HG03097 (cell line): ENCODE results near the gene GAB4.
"Not testable (repeated sequence)": the region's sequence is repeated elsewhere in the genome, so short reads cannot be mapped to it uniquely, and the experiment has no call there.

Source experiments
- ATAC-seq: cut with Tn5 transposase; IDR thresholded peaks from one replicate; pipeline ENCODE4 v1.9.1; 2021; ENCODE audit not compliant: unreplicated experiment, low FRiP score

Gene GAB4, protein sequence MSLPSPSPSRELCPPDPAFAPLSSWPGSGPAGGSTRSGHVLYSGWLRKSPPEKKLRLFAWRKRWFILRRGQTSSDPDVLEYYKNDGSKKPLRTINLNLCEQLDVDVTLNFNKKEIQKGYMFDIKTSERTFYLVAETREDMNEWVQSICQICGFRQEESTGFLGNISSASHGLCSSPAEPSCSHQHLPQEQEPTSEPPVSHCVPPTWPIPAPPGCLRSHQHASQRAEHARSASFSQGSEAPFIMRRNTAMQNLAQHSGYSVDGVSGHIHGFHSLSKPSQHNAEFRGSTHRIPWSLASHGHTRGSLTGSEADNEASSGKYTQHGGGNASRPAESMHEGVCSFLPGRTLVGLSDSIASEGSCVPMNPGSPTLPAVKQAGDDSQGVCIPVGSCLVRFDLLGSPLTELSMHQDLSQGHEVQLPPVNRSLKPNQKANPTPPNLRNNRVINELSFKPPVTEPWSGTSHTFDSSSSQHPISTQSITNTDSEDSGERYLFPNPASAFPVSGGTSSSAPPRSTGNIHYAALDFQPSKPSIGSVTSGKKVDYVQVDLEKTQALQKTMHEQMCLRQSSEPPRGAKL

GRCh38 chr22:17007852-17008731 lies at the start of gene GAB4:
TSS of gene GAB4 (minus strand) at chr22:17008222. CDS start at chr22:17008114, 108 bp downstream.
- no peak for ATAC-seq

- no peak for ATAC-seq
Measured at GRCh38 chr22:17056807-17057206, 48.8 kb upstream of the GAB4 start.

GRCh38 chr22:17056058-17056457 lies 48.0 kb upstream of the GAB4 start:
- ATAC-seq, result no peak

DNA sequence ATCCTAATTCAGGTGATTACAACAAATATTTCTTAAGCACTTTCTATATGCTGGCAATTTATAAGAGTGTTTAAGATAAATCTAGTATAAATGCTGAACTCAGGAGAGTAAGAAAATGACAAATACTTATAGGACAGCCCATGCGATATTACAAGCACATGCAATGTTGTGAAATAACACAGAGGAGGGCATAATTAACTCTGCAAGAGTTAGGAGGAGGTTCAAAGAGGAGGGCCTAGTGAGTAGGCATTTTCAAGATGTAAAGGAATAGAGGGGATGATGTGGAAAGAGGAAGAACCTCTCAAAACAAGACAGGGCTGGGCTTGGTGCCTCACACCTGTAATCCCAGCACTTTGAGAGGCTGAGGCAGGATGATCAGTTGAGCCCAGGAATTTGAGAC lies 39.6 kb upstream of the GAB4 start:
- ATAC-seq, result no peak

DNA sequence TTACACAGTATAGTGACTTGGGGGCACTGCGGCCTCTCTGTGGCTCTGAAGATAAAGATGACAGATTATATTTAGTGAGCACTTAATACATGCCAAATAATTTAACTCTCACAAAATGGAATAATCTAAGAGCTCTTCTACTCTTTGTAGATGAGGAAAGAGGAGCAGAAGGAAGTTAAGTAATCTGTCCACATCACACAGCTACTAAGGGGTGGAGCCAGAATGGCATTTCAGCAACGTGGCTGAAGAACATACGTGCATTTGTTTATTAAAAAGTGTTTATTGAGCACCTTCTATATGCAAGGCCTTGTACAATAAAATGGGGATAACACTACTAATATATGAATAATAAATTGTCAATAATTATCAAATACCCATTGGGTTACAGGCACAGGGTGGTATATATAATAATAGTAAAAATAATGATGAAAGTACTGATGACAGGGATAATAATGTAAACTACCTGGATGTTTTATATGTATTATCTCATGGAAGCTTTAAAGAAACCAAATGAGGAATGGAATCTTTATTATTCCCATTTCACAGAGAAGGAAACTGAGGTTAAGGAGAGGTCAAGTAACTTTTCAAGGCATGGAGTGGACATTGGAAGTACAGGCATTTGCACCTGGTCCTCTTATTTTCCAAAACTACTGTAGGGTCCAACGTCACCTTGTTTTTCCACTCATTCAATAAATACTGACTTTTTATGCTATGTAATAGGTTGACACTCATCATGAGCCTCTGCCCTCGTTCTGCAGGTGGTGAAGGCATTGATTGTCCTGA lies 38.7 kb upstream of the GAB4 start:
- ATAC-seq, result no peak

DNA sequence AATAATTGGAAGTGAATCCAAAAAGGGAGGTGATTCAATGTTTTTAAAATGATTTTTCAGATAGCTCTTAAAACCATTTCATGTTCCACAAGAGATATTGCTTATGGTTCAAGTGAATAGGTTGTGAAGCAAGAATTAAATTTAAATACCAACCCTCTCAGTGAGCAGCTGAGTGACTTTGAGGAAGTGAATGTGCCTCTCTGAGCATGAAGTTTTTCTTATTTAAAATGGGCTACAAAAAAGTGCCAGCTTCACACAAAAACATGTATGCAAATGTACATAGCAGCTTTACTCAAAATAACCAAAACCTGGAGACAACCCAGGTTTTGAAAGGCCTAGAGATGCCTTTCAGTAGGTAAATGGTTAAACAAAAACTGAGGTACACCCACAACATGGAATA lies 35.5 kb upstream of the GAB4 start:
- no peak for ATAC-seq

DNA sequence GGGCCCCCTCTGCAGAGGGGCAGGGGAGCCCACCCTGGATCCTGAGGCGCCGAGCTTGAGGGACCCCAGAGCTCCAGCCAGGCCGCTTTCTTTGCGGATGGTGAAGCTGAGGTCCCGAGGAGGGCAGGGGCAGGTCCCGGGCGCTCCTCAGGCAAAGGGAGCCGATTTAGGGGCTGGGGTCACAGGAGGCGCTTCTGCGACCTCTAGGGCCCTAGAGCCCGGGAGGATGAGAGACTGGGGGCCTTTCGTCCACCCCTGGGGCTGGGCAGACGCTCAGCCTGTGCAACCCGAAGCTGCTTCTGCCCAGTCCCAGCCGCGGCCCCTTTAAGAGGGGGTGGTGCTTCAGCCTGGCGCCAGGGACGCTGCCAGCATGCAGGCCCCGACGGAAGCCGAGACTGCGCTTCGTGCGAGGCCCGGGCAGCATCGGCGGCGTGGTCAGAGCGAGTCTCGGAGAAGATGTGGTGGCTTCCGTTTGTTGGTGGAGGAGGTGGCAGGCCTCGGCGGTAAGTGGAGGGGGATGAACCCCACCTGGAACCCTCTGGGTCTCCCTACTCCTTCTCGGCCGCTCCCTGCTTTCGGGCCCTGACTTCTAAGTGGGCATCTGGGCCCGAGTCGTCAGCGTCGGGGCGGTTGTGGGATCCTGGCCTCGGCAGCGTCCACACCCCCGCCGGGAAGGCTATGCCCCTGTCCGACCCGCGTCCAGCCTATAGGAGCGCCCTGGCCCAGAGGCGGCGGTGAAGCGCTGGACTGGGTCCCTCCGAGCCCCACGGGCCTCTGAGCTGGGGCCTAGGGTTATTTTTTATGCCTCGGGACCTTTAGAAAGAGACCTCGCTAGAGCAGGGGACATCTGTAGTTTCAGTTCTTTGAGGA lies 29.1 kb upstream of the GAB4 start:
- ATAC-seq, result not testable (repeated sequence)

DNA sequence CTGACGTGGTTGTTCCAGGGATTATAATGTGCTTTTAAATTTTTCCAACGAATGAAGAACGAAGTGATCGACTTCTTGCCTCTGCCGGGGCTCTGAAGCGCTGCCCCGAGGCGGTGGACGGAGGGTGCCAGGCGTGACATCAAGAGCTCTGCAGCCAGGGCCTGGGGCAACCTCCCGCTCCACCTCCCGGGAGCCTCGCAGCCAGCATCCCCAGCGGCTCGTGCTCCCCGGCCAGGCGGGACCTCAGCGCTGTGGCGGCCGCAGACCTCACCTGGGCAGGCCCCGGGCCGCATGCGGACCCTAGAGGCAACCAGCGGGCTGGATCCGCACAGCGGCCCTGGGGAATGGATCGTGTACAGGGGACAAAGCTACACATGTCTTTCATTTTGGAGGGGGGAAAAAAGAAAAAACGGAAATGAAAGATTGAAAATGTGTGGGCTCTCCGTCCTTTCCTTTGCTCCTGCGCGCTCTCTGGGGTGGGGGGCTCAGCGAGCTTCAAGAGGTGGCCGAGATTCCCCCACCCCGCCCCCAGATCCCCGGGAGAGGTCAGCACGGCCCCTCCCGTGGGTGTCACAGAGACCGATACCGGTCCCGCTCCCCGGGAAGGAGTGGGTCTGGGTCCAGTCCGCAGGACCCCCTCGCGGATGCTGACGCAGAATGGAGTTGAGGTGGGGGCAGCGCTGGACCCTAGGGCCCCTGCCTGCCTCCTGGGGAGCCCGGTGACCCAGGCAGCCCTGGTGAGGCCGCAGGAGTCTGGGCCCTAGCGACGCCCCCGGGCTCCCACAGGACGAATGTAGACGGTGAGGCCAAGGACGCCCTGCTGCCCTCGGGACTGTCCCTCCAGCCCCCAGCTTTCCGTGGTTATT lies 28.2 kb upstream of the GAB4 start:
- not testable (repeated sequence) for ATAC-seq

DNA sequence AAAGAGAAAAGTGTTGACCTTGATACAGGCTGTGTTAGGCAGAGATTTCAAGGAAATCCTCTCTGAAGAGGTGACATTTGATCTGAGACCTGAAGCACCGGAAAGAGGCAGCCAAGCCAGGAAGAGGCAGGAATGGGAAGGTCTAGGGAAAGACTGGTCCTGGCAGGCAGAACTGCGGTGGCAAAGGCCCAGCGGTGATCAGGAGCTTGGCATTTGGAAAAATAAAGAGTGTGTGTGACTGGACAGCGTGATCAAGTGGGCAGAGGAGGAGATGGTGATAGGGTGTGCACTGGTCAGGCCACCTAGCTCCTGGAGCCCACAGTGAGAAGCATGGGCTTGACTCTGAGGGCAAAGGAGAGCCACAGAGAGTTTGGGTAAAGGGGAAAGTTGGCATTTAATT lies 27.2 kb upstream of the GAB4 start:
- ATAC-seq, result no peak

DNA sequence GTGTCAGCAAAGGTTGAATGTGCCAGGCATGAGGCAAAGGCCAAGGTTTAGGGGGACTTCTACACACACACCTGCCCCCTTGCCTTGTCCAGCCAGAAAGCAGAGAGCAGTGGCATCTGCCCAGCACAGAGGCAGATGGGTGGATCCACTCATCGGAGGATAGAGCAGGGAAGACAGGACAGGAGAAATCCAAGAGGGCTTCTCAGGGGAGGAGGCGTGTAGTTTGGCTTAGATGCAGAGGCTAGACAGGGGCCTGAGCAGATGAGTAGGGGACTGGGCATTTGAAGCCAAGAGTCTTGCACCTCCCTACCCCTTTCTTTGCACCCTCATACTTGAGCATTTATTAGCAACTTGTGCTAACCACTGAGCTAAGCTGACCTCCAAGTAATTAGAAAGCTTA lies 26.5 kb upstream of the GAB4 start:
- ATAC-seq, result not testable (repeated sequence)

DNA sequence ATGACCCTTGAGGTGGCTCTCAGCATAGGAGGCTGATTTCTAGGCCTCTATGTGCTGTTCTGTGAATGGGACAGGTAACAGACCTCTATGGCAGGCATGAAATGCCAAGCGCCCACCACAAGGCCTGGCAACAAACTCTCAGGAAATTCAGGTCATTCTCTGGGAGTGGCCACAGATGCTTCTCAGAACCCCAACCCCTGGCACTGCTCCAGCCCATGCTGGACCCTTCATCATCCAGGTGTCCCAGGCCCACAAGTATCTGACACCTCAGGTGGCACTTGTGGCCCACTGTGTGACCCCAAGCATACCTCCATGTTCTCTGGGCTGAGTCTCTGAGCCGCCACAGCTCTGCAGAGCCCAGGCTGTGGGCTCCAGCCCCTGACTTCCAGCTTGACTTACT lies 24.3 kb upstream of the GAB4 start:
- not testable (repeated sequence) for ATAC-seq

DNA sequence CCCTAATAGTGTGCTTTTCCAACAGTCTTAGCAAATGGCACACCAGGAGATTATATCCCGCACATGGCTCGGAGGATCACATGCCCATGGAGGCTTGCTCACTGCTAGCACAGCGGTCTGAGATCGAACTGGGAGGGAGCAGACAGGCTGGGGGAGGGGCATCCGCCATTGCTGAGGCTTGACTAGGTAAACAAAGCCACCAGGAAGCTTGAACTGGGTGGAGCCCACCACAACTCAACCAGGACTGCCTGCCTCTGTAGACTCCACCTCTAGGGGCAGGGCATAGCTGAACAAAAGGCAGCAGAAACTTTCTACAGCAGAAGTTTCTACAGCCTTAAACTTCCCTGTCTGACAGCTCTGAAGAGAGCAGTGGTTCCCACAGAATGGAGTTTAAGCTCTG lies 16.4 kb upstream of the GAB4 start:
- ATAC-seq, result not testable (repeated sequence)

DNA sequence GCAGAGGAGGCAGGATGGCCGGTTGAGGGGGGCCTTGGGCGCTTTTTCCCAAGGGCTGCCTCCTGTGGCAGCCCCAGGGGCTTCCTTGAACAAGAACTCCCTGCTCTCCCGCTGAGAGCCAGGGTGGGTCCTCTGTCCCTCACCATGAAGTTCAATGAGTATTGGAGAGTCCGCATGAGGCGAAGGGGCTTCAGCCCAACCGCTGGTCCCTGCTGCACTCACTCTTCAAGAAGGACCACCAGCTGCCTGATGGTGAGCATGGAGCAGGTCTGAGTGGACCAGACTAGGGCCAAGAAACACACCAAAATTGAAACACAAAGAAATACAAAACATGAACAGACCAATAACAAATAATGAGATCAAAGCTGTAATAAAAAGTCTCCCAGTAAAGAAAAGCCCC lies 7.5 kb upstream of the GAB4 start:
- ATAC-seq, result not testable (repeated sequence)

- ATAC-seq, result not testable (repeated sequence)
Measured at GRCh38 chr22:17014101-17014440, 6.0 kb upstream of the GAB4 start.

- no peak for ATAC-seq
Measured at GRCh38 chr22:17013396-17014100, 5.5 kb upstream of the GAB4 start.

GRCh38 chr22:17012267-17012666 lies 4.2 kb upstream of the GAB4 start:
- no peak for ATAC-seq

DNA sequence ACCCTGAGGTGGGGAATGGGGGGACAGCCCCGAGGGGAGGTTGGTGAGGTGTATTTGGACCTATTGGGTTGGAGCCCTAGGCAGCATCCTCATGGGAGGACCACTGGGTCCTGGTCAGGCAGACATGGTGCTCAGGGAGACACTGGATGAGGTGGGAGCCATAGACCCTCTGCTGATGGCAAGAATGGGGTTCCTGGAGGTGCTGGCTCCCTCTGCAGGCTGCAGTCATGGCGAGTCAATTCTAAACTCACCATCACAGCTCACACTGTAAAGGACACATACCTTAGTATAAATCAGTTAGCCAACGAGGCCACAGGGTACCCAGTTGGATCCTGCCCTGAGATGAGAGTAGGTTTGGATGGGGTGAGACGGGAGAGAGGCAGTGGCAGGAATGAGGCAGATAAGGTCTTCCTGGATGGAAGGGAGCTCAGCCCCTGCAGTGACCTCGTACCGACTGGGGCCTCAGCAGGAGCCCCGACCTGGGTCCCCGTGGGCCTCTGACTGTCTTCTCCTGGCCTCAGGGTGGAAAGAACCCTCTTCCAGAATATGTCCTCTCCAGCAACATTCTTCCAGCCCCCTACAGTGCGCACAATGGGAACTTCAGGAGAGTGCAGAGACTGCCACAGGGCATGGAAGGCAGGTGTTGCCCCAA lies 1.7 kb upstream of the GAB4 start:
- no peak for ATAC-seq

- ATAC-seq, result no peak
Measured at GRCh38 chr22:17007257-17007656, 765 bp downstream of the GAB4 start.
